Right cardiac atrium (tissue), 5 donors: ENCODE data around the gene TNN. TPM values are rescaled to one million over a fixed set of nuclear protein-coding genes. Genes with fewer than 3 reads are reported as not detected.

ENCODE experiments used
- ATAC-seq, 2 donors: fragments of 200-7000 bp; cut with Tn5 transposase; one replicate each; pipeline versions ENCODE4 v1.8.0 to v1.9.1; 2020; ENCODE audit warnings: moderate library complexity in 2 of 2, mild to moderate bottlenecking in 1 of 2
- DNase-seq, 3 donors: peaks; one replicate each; pipeline ENCODE4 v3.0.0-alpha.2; 2020
- H3K27ac ChIP-seq: one replicate; pipeline ENCODE4 v1.5.1; 2013; ENCODE audit warnings: mild to moderate bottlenecking, low read length, control low read depth, moderate library complexity
- H3K27me3 ChIP-seq: one replicate; pipeline ENCODE4 v1.6.1; 2013; ENCODE audit not compliant: control insufficient read depth, insufficient read depth
- H3K4me1 ChIP-seq: one replicate; pipeline ENCODE4 v1.6.1; 2013; ENCODE audit warnings: low read length; ENCODE audit not compliant: control insufficient read depth, insufficient read depth
- H3K4me3 ChIP-seq: one replicate; pipeline ENCODE4 v1.5.1; 2013; ENCODE audit warnings: low read length, control low read depth
- H3K9me3 ChIP-seq: one replicate; pipeline ENCODE4 v1.6.1; 2013; ENCODE audit warnings: low read length; ENCODE audit not compliant: control insufficient read depth
- WGBS: extraction: QIAGEN DNeasy Blood & Tissue Kit; methylation state at CpG from one replicate; pipeline ENCODE4 v1.1.7; 2013; 5-methylcytosine and 5-hydroxymethylcytosine counted together
- intact Hi-C, 4 donors: fragments of 100-400 bp; cut with DNase I; formaldehyde crosslinking; loops; one replicate each; pipeline versions ENCODE4 v1.11.0 to v1.14.0; 2022 to 2023
- polyA plus RNA-seq: library from polyadenylated mRNA; stranded (reverse); fragments of 200-250 nt; gene quantifications from one replicate; pipeline ENCODE4 v1.2.3, GENCODE V29; 2013
- total RNA-seq, 4 donors: library from RNA; stranded (reverse); fragmentation: NEBNext Ultra II Directional; extraction: Animal tissue kit (Norgen Biotek cat#: 25700); gene quantifications; one replicate each; pipeline ENCODE4 v1.2.1, GENCODE V29; 2021
- donor health status: healthy with polysubstance abuse.
- donor health status: DM: no; HTN: yes; CAD: no.
- donor health status: DM: no; HTN: no; CAD: no.
- donor health status: DM: no; HTN: yes; CAD: no; lungs with severe emphysema.
- donor health status: DM: yes; HTN: yes; CAD: no.

Gene TNN
- total and polyA plus RNA-seq, 5 donors: 0.09 to 0.19 (median 0.13) TPM; not detected in 1

DNA sequence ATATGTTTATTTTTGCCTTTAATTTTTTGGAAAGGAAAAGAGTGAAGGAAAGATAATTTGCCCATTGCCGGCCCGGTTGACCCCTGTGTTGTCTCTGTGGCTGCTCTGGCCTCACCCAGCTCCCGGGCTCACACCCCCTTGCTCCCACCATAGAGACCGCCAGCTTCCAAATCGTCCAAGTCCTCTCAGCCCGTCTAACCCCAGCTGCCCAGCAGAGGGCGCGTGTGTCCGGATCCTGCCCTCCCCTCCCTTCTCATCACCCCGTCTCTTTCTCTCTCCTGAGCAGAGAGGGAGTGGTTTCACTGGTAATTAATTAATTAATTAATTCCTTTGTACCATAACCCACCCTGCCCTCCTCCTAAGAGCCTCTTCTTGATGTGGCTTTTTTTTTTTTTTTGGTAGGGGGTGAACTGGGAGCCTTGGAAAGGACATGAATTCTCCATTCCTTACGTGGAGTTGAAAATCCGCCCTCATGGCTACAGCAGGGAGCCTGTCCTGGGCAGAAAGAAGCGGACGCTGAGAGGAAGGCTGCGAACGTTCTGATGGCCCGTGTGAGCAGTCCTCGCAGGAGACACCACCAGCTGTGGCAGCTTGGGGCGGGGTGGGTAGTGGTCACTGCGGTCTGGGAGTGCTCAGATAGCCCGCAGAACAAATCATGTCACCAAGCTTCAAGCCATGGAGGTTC, 79.0 kb downstream of the TNN start:
- Histone ChIP-seq H3K4me1 (no peaks in the 10 kb centered on the region), H3K4me3 (no peak overlapping the region), H3K27me3 (no peaks in the 10 kb centered on the region), H3K9me3 (no peaks in the 10 kb centered on the region), H3K27ac (no peak overlapping the region)
- DNase-seq (peak; percentile 65 to 90 (median 89)), ATAC-seq (peak; percentile 88 to 90)
- 30% methylated on average over 21 of the region's 21 CpGs for WGBS
- intact Hi-C loops: loop anchor here in 1 of 4 donors (10.0 kb wide), 1 partner anchor 998 kb away; no protein-coding TSS in a partner anchor

- H3K4me1 ChIP-seq: no peaks in the 10 kb centered on the region
- no peaks in the 10 kb centered on the region for H3K9me3 ChIP-seq
- no peak overlapping the region for H3K27ac ChIP-seq
- ATAC-seq: no peak
- H3K27me3 ChIP-seq: no peaks in the 10 kb centered on the region
- H3K4me3 ChIP-seq: no peak overlapping the region
- intact Hi-C loops: loop anchor here in 1 of 4 donors (10.0 kb wide), 1 partner anchor 997 kb away; no protein-coding TSS in a partner anchor
- no peak for DNase-seq
- WGBS: 94% methylated on average over 5 of the region's 5 CpGs
These were observed 79.9 kb downstream of the TNN start for GRCh38 chr1:175147569-175147968.

DNA sequence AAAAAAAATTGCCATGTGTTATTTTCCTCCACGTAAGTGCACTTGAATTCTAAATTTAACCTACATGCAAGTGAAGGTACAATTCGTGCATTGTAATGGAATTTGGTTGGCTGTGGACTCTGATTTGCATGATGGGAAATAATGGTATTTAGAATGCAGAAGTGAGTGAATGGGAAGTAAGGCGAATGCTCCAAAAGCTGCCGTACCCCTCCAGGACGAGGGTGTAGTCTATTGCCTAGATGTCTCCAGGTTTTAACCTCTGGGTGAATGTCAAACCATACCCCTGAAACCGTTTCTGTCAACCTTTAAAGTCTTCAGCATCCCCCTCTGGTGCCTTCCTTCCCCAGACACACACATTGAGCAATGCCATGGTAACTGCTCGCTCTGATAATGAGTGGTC, 80.4 kb downstream of the TNN start:
- H3K27ac ChIP-seq: no peak overlapping the region
- H3K4me3 ChIP-seq: no peak overlapping the region
- WGBS: 76% methylated on average over 7 of the region's 7 CpGs
- H3K27me3 ChIP-seq: no peaks in the 10 kb centered on the region
- H3K4me1 ChIP-seq: no peaks in the 10 kb centered on the region
- no peaks in the 10 kb centered on the region for H3K9me3 ChIP-seq
- intact Hi-C loops: loop anchor here in 1 of 4 donors (10.0 kb wide), 1 partner anchor 997 kb away; no protein-coding TSS in a partner anchor
- DNase-seq (no peak), ATAC-seq (no peak)

- Histone ChIP-seq H3K9me3 (no peaks in the 10 kb centered on the region), H3K4me3 (no peak overlapping the region), H3K4me1 (no peaks in the 10 kb centered on the region), H3K27ac (no peak overlapping the region), H3K27me3 (no peaks in the 10 kb centered on the region)
- WGBS: 73% methylated on average over 9 of the region's 9 CpGs
- DNase-seq (no peak), ATAC-seq (no peak)
- intact Hi-C loops: loop anchor here in 1 of 4 donors (10.0 kb wide), 1 partner anchor 1694 kb away; no protein-coding TSS in a partner anchor
These were observed 83.1 kb downstream of the TNN start for GRCh38 chr1:175150596-175151319.

DNA sequence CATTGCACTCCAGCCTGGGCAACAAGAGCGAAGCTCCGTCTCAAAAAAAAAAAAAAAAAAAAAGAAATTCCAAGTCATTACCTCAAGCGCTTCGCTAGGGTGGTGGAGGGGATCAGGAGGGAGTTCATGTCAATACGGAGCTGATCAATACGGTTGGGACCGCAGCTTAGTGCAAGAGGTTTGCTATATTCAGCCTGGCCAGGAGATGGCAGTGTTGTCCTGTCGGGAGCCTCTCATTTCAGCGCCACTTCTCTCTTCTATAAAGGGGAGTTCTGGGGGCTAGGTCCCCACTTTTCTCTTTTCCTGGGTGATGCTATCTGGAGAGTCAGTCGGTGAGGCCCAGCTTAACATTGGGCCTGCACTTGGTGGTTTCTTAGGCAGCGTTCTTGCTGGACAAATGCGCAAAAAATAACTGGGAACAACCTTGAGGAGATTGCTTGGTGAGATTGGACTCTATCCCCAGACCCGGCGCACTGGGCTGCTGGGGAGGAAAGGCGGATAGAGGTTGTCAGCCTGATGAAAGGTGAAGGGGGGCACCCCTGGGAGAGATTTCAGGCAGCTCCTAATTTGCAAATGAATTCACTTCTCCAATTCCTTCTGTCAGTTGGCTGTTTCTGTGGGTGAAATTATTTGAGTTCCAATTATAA, 84.5 kb downstream of the TNN start:
- Histone ChIP-seq H3K27me3 (no peaks in the 10 kb centered on the region), H3K4me1 (no peaks in the 10 kb centered on the region), H3K4me3 (no peak overlapping the region), H3K27ac (no peak overlapping the region), H3K9me3 (no peaks in the 10 kb centered on the region)
- DNase-seq (peak; percentile 49 to 74 (median 70)), ATAC-seq (peak; percentile 54 to 72)
- 6% methylated on average over 15 of the region's 15 CpGs for WGBS
- intact Hi-C loops: loop anchor here (1.0 to 10.0 kb wide), 4 partner anchors 167 to 1693 kb away; no protein-coding TSS in a partner anchor

DNA sequence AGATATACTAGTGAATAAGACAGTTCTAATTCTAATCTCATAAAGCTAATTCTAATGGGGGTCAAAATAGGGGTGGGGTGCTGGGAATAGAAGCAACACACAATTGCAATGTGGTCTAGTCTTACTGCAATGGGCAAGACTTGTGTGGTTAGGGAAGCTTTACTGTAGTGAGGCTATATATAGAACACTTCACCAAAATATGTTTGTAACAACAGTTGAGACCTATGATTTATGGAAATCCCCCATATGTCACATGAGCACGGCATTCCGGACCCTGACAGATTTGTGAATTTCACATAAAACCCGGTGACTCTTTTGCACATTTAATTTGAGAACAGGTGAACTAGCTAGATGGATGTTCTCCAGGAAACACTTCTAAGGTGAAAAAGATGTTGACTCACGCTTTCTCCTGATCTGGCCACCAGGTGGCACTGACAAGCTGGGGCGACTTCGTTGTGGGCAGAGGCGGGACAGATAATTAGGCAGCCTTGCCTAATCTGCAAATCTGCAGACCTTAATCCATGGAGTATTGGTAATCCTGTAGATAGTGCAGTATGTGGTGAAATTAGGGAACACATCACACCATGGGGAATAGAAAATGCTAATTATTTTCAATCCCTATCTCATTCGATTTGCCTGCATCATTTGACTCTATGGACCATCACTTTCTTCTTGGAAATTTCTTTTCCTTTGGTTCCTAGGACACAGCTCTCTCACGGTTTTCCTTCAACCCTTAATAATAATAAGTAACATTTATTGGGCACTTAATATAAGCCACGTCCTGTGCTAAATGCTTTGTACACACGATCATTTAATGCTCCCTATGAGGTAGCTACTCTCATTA, 87.2 kb downstream of the TNN start:
- Histone ChIP-seq H3K27me3 (no peaks in the 10 kb centered on the region), H3K9me3 (no peaks in the 10 kb centered on the region), H3K27ac (no peak overlapping the region), H3K4me1 (no peaks in the 10 kb centered on the region), H3K4me3 (no peak overlapping the region)
- DNase-seq (peak; percentile 67 to 88 (median 82)), ATAC-seq (peak; percentile 46 to 65)
- 21% methylated on average over 11 of the region's 11 CpGs for WGBS
- intact Hi-C loops: loop anchor here in 2 of 4 donors (2.0 to 10.0 kb wide), 3 partner anchors 67 to 1690 kb away; no protein-coding TSS in a partner anchor

GRCh38 chr1:175155473-175155856, 87.8 kb downstream of the TNN start:
- Histone ChIP-seq H3K4me1 (no peaks in the 10 kb centered on the region), H3K27me3 (no peaks in the 10 kb centered on the region), H3K4me3 (no peak overlapping the region), H3K9me3 (no peaks in the 10 kb centered on the region), H3K27ac (no peak overlapping the region)
- WGBS: 70% methylated on average over 4 of the region's 4 CpGs
- peak; percentile 5 to 15 for ATAC-seq
- intact Hi-C loops: loop anchor here in 2 of 4 donors (2.0 to 10.0 kb wide), 3 partner anchors 67 to 1689 kb away; no protein-coding TSS in a partner anchor
- no peak for DNase-seq

DNA sequence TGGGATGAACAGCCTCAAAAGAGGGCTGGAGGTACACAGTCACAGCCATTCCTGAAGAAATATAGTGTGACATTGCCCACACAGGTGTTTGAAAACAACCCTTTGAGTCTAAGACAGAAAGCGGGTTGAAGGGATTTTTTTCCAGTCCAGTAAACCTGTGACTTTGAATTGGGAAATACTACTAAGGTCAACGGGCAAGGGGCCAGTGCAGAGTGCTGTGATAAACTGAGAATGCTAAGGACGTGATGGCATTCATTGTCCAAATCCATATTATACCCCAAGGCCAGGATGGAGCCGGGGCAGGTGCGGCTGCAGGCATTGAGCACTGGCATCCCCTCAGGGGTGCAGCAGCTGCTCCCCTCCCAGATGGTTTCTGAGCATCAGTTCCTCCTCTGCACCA, 88.3 kb downstream of the TNN start:
- Histone ChIP-seq H3K4me1 (no peaks in the 10 kb centered on the region), H3K4me3 (no peak overlapping the region), H3K27ac (no peak overlapping the region), H3K27me3 (no peaks in the 10 kb centered on the region), H3K9me3 (no peaks in the 10 kb centered on the region)
- ATAC-seq (no peak), DNase-seq (peak in 1 of 3 donors; percentile 58)
- intact Hi-C loops: loop anchor here in 3 of 4 donors (2.0 to 10.0 kb wide), 4 partner anchors 37 to 1689 kb away; partner anchors contain the start of gene KIAA0040 (in 1 of the 3)
- WGBS: 63% methylated on average over 5 of the region's 5 CpGs

GRCh38 chr1:175157200-175157599, 89.6 kb downstream of the TNN start:
- intact Hi-C loops: loop anchor here in 3 of 4 donors (2.0 to 10.0 kb wide), 3 partner anchors 36 to 1688 kb away; partner anchors contain the start of gene KIAA0040 (in 1 of the 3)
- Histone ChIP-seq H3K4me3 (no peak overlapping the region), H3K9me3 (no peaks in the 10 kb centered on the region), H3K4me1 (no peaks in the 10 kb centered on the region), H3K27ac (no peak overlapping the region), H3K27me3 (no peaks in the 10 kb centered on the region)
- DNase-seq (no peak), ATAC-seq (no peak)
- WGBS: over 99% methylated on average over 2 of the region's 2 CpGs

DNA sequence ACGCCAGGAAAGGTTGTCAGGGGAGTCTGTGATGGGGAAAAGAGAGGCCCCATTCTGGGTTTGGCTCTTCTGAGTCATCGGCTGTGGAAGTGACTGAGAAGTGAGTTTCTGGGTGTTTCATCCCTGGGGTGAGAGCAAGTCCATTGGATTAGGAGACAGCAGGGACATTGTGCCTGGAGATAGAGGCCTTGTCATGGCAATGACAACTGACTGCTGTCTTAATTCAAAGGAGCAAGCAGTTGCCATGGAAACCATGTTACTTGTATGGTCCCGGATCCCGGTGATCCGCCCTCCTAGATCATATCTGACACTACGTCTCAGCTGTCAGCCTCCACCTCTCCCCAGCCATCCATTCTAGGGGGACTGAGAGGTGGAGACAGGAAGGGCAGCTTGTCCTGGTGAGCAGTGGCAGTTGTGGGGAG, 90.5 kb downstream of the TNN start:
- H3K27ac ChIP-seq: no peak overlapping the region
- H3K4me3 ChIP-seq: no peak overlapping the region
- intact Hi-C loops: loop anchor here in 2 of 4 donors (5.0 to 10.0 kb wide), 2 partner anchors 64 to 1687 kb away; no protein-coding TSS in a partner anchor
- ATAC-seq (no peak), DNase-seq (no peak)
- no peaks in the 10 kb centered on the region for H3K27me3 ChIP-seq
- H3K9me3 ChIP-seq: no peaks in the 10 kb centered on the region
- WGBS: 75% methylated on average over 6 of the region's 6 CpGs
- no peaks in the 10 kb centered on the region for H3K4me1 ChIP-seq
